GM18951 (cell line): ENCODE data around the gene NAV1.
"Not testable (repeated sequence)": the region's sequence is repeated elsewhere in the genome, so short reads cannot be mapped to it uniquely, and the experiment has no call there.

ENCODE experiments used
- POLR2A ChIP-seq: IDR thresholded peaks from 4 replicates; pipeline ENCODE4 v1.6.1; 2011; ENCODE audit warnings: mild to moderate bottlenecking; ENCODE audit not compliant: insufficient read length, insufficient read depth; ENCODE audit errors: extremely low read depth
- in situ Hi-C: fragments of 300-500 bp; cut with MboI; formaldehyde crosslinking; loops from one replicate; pipeline ENCODE4 v1.12.0; 2022; ENCODE audit warnings: low sequenced_read_pairs, mixed read lengths, inconsistent platforms; ENCODE audit not compliant: unreplicated experiment

NAV1 gene

GRCh38 chr1:201508809-201509208, 30.1 kb upstream of the NAV1 start:
- TF ChIP-seq POLR2A, result no peak
- in situ Hi-C loops, result no loop called here

DNA sequence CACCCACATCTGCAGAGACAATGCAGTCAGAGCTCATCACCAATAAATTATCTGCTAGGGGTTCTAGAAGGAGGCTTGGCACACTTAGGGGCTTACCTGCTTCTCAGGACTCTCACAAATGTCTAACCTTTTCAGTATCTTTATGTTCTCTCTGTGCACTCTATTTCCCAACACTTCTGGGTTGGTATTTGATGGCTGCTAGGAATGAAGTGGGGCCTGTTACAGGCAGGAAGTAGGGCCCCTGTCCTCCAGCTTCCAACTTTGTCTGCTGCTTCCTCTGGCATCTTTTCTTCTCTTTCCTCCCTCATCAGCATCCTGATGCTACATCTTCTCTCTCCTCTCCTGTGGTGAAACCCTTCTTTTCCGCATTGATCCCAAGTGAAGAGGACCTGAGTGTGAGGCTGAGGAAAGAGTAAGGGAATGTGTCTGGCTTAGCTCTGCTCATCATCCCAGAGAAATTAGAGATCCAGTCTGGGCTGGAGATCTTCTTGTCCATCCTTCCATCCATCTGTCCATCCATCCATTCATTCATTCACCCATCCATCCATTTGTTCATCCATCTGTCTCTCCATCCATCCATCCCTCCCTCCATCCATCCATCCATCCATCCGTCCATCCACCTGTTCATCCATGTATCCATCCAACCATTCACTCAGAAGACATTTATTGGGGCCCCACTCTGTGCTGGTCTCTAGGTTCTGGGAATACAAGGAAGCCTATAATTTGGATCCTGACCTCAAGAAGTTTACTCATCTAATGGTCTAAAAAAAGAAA, 29.1 kb upstream of the NAV1 start:
- no peak for TF ChIP-seq POLR2A
- in situ Hi-C loops, result no loop called here

DNA sequence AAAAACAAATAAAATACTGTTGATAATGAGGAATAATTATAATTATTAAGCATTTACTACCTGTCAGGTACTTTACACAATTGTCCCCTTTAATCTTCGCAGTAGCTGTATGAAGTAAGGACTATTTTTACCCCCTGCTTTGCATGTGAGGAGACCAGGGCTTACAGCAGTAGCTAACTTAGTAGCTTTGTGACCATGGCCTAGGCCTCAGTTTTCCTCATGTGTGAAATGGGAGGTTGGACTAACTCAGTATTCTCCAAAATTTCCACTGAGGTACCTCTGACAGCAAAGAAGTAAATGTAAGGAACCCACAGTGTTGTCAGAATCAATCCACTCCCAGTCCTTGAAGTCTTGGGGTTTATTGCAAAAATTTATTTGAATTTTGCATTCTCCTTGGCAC, 28.2 kb upstream of the NAV1 start:
- in situ Hi-C loops, result no loop called here
- no peak for TF ChIP-seq POLR2A

DNA sequence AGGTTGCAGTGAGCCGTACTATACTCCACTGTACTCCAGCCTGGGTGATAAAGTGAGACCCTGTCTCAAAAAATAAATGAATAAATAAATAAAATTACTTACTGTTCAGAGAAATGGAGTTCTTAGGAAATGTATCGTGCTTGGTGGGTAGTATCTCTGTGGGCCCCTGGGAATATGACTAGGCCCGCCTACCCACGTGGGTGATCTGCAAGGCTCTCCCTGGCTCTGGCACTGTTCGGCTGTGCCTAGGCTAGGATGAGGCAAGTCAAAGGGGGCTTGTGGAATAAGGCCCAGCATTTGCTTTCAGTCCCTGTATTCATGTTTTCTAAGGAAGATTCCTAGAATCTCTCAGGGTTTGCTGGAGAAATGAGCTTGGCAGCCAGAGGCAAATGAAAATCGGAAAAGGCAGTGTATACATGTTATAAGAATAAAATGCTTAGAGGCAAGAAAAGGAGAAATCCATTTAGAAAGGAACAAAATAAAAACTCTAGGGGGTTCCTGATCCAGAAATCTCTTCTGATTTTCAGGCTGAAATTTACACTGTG, 27.5 kb upstream of the NAV1 start:
- TF ChIP-seq POLR2A, result no peak
- in situ Hi-C loops, result no loop called here

GRCh38 chr1:201511941-201512539, 26.9 kb upstream of the NAV1 start:
- in situ Hi-C loops, result no loop called here
- TF ChIP-seq POLR2A, result no peak

DNA sequence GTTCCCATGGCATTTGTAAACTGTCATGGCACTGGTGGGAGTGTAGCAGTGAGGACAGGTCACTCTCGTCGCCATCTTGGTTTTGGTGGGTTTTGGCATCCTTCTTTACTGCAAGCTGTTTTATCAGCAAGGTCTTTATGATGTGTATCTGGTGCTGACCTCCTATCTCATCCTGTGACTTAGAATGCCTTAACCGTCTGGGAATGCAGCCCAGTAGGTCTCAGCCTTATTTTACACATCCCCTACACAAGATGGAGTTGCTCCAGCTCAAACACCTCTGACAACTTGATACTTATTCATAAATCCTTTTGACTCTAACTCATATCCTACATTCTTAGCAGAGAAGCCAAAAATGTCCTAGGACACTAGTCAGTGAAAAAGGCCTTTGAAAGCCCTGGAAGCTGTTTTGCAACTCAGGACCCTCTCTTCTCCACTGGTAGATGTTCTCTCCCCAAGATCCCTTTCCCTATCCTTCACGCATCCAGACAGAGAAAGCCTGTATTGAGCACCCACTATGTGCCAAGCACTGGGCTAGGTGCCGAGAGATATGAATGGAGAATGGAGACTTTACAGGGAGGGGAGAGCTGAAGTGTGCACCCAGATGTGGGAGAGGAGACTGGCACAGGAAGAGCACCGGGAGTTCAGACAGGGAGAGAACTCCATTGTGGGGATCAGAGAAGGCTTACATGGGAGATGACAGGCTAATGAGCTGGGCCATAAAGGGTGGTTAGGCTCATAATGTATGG, 25.3 kb upstream of the NAV1 start:
- no peak for TF ChIP-seq POLR2A
- in situ Hi-C loops, result no loop called here

GRCh38 chr1:201514466-201514865, 24.5 kb upstream of the NAV1 start:
- no peak for TF ChIP-seq POLR2A
- in situ Hi-C loops, result no loop called here

GRCh38 chr1:201515062-201515750, 23.7 kb upstream of the NAV1 start:
- no peak for TF ChIP-seq POLR2A
- in situ Hi-C loops, result no loop called here

GRCh38 chr1:201515895-201516294, 23.0 kb upstream of the NAV1 start:
- in situ Hi-C loops, result no loop called here
- TF ChIP-seq POLR2A, result no peak

- in situ Hi-C loops, result no loop called here
Measured at GRCh38 chr1:201516511-201517127, 22.3 kb upstream of the NAV1 start.

GRCh38 chr1:201517631-201518030, 21.3 kb upstream of the NAV1 start:
- no peak for TF ChIP-seq POLR2A
- in situ Hi-C loops, result no loop called here

More at GRCh38 chr1:201516511-201517127, 22.3 kb upstream of the NAV1 start:
- no peak for TF ChIP-seq POLR2A

GRCh38 chr1:201518071-201518470, 20.9 kb upstream of the NAV1 start:
- in situ Hi-C loops, result no loop called here
- TF ChIP-seq POLR2A, result no peak

DNA sequence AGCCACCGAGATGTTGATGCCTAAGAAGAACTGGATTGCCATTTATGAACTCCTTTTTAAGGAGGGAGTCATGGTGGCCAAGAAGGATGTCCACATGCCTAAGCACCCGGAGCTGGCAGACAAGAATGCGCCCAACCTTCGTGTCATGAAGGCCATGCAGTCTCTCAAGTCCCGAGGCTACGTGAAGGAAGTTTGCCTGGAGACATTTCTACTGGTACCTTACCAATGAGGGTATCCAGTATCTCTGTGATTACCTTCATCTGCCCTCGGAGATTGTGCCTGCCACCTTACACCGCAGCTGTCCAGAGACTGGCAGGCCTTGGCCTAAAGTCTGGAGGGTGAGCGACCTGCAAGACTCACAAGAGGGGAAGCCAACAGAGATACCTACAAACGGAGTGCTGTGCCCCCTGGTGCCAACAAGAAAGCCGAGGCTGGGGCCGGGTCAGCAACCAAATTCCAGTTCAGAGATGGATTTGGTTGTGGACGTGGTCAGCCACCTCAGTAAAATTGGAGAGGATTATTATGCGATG, 18.8 kb upstream of the NAV1 start:
- in situ Hi-C loops, result not testable (repeated sequence)
